HG03064 (cell line): Measurements from ENCODE around the gene WSB1.

ENCODE experiments used
- ATAC-seq: cut with Tn5 transposase; IDR thresholded peaks from one replicate; pipeline ENCODE4 v1.9.1; 2021; ENCODE audit warnings: low read depth; ENCODE audit not compliant: unreplicated experiment

Gene WSB1

DNA sequence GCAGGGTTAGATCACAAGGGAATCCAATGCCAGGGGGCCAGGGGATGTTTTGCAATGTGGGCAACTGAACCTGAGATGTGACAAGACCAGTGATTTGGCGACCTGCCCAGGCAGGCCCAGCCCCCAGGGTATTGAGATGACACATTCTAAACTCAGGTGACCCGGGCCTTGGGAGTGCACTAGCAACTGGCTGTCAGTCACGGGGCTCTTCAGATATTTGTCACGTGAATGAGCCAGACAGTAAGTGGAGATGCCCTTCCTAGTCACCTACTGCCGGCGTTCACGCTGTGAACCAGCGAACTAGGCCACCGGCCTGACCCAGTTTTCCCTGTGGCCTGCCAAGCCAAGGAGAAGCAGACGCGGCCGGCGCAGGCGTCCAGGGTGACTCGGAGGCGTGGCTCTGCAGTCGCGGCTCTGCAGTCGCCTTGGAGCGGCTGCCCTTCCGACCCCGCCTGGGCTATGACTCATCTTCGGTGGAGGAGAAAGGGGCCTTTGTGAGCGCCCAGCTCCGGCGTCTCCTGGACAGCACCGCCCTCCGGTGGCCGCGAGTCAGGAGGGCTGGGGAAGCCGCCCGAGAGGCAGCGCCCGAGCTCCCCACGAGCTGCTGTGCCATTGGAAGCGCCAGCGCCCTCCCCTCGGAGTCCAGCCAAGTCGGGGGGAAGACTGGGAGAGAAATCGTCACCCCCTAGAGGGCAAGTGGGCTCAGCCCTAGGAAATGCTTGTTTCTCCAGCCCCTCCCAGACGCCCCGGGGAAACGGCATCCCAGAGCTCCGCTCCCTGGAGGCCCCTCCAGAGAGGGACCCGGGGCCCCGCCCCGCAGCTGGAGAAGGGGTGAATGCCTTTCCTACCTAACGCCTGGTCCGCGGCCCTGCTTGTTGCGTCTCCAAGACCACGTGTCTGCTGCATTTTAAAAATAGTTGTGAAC lies 38.8 kb downstream of the WSB1 start:
- ATAC-seq = peak; percentile 83

GRCh38 chr17:27333410-27333980 lies 39.6 kb downstream of the WSB1 start:
- ATAC-seq = no peak

DNA sequence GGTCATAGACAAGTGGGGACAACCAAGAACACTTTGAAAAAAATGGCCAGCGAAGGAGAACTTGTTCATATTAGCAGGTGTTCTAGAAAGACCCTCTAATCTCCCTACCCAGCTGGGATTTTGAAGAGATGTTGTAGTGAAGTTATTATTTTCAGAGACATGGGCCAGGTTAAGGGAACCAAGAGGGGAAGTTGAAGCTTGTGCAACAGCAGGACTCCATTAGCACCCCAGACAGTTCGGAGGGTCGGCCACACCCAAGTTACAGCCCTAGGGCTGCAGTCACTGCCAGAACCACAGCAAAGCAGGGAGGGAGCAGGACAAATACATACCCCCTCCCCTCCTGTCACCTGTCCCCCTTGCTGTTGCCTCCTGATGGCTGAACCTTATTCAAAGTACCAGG lies 42.3 kb downstream of the WSB1 start:
- no peak for ATAC-seq

DNA sequence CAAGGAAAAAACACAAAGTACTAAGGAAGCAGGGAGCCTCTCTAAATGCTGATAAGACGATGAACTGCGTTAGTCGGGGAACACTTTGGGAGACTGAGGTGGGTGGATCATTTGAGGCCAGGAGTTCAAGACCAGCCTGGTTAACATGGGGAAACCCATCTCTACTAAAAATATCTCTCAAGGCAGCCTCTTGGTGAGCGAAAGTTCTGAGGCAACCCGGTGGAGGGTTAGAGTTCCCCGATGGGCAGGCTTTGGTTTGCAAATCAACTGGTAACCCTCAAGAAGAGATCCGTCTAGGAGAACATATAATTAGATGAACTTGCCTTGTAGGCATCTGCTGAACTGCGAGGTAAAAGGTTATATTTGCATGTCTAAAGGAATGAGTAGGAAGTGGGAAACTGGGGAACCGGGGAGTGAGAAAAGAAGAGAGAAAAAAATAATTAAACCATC lies 44.6 kb downstream of the WSB1 start:
- ATAC-seq = peak; percentile 60

DNA sequence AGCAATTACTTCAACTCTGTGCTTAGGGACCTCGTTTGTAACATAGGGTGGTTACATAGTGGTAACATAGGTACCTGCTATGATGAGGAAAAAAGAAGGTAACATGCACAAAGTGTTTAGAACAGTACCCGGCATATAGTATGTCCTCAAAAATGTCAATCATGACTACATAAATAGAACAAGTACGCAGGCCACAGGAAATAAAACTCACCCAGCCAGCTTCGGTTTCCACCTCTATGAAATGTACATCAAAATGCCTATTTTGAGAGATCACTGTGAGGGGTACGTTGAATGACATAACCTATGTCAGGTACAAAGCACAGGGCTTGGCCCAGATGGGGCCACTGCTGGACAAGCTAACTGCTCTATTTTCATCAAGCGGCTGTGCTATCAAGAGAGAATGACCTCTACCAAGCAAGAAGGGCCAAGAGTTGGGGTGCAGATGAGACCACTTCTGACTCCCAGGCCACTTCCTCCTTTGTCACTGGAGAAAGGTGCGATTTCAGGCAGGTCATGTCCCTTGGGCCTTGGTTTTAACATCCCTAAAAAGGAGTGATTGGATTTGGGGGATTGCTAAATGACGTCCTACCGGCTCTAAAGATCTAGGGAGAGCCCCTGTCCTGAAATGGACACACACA lies 45.4 kb downstream of the WSB1 start:
- ATAC-seq = peak; percentile 51

GRCh38 chr17:27339836-27340550 lies 46.1 kb downstream of the WSB1 start:
- no peak for ATAC-seq

DNA sequence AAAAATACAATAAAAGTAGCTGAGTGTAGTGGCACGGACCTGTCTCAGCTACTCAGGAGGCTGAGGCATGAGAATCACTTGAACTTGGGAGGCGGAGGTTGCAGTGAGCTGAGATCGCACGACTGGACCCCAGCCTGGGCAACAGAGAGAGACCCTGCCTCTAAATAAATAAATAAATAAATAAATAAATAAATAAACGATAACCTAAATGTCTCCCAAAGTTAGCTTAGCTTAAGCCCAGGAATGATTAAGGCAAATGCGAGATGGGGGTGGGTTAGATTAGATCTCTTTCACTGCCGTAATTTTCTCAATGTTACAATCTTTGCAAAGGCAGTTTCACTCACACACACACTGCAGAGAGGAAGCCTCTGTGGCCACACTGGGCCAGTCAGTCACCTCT lies 46.7 kb downstream of the WSB1 start:
- ATAC-seq = no peak

DNA sequence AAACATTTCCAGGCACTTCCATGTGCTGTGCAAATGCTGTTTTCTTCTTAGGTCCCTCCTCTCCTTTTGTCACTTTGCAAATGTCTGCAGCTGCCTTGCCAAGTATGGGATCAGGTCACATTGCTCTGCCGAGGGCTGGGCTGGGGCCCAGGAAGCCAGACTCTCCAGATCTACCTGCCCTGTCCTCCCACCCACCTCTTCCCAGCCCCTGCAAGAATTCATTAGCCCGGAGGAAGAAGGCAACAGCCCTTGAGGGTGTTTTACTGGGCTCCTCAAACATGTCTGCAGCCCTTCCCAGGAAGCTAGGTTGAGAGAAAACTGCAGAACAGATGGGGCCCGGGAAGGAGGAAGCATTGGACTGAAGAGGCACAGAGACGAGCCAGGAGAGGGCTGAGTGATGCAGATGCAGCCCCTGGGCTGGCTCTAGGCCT lies 47.1 kb downstream of the WSB1 start:
- no peak for ATAC-seq

GRCh38 chr17:27342059-27342458 lies 48.1 kb downstream of the WSB1 start:
- ATAC-seq = no peak

DNA sequence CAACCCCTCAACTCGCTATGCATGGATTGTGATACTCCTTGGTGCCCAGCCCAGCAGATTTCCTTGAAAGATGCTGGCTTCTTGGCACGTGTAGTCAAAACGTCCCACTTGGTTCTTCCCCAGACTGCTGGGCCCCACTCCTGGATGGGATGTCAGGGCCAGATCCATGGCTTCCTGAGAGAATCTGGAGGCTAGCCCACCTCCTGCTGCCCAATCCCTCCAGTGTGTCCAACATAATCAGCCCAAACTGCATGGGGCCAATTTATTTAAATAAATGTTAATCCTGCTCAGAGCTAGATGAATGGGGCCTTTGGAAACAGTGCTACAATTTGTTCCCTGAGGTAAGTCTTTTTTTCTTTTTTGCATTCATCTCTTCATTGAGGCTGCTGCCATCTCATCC lies 49.4 kb downstream of the WSB1 start:
- ATAC-seq = no peak

DNA sequence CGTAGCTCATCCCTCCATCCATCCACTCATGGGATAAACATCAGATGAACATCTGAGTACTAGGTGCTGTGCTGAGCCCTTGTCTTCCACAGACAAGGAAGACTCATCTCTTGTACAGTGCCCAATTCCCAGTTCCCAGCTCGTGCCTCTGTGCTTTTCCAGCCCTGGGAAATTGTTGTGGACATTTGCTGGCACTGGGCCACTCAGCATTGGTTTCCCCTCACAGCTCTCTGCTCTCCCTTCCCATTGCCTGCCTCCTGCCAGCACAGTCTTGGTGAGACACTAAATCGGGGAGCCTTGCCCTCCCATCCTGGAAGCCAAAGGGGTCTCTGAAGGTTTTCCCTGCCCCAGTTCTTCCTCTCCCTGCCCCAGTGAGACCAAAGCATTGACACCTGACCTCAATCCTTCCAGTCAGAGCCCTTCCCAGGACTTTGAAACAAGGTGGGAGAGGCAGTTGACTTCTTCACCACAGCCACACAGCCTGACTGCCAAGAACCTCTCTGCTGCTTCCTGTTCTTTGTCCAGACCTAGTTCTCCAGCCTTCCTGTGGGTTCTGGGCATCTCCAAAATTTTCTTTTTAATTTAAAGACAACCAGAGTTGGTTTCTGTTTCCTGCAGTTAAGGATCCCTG lies 50.2 kb downstream of the WSB1 start:
- no peak for ATAC-seq

DNA sequence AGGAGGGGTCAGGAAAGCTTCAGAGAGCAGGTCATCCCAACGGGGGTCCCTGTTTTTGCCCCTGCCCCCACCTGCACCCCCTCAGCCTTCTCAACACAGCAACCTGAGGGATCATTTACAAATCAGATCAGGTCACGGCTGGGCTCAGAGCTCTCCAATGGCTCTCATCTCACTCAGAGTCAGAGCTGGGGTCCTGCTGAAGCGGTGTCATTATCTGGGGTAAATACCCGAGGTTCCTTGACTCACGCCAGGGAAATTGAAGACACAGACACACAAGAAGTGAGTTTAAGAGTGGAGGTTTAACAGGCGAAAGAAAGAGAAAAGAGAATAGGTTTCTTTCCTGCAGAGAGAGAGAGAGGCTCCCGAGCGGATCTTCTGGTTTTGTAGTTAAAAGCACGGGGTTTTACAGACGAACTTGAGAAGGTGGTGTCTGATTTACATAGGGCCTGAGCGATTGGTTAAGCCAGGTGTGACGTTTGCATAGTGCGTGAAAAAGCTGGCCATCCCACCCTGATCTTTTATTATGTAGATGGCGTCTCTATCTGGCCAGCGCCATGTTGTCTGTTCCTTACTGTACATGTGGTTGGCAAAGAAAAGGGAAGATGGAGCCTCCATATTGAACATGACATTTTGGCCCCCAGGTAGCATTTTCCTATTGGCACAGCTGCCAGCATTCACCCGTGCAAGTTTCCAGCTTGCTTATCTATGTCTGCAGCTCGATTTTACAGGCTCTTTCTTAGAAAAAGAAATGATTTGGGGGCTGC lies 51.4 kb downstream of the WSB1 start:
- ATAC-seq = no peak

DNA sequence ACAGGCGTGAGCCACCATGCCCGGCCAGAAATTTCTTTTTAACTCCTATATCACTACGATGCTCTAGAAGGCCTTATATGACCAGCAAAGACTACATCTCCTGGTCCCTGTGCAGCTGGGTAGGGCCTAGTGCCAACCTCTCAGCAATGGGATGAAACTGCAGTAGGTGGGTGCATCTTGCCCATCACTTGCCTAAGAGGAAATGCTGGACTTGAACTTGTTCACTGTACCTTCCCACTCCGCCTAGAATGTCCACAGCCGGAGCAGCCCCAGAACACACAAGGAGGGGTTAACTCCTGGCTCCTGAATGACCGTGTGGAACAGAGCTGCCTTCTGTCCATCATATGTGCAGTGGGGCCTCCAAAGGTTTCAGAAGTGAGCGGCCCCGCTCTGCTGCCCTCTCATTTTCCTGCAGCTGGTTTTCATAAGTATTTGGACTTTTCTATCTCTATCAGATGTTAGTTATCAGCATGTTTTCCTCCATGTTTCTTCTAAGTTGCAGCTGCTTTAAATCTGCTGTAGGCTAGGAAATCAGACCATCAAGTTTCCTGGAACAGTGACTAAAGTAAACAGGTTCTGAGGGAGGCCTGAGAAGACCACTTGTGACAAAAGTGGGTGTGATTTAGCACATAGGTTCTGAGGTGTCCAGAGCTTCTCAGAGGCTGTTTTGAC lies 52.5 kb downstream of the WSB1 start:
- ATAC-seq = no peak

GRCh38 chr17:27348196-27348595 lies 54.3 kb downstream of the WSB1 start:
- ATAC-seq = no peak

- ATAC-seq = no peak
Observed at GRCh38 chr17:27349540-27350021, 55.7 kb downstream of the WSB1 start.

- no peak for ATAC-seq
Observed at GRCh38 chr17:27351759-27352158, 57.8 kb downstream of the WSB1 start.

DNA sequence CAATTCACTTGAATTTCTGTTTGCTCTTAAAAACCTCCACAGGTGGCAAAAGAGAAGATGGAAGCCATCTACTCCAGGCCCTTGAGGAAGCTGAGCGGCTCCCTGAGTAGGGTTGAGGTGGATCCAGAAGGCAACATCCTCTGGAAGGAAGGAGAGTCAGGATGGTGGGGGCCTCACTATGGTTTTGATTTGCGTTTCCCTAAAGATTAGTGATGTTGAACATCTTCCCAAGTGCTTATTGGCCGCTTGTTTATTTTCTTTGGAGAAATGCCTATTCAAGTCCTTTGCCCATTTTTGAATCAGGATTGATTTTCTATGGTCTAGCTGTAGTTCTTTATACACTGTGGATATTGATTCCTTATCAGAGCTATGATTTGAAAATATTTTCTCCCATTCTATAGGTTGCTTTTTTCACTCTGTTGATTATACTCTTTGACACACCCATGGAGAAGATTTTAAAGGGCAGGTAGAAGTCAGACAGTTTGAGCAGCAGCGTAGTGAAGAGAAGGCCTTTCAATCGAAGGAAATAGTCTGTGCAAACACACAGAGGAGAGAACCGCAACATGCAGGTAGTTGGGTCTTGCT lies 58.6 kb downstream of the WSB1 start:
- ATAC-seq = no peak

DNA sequence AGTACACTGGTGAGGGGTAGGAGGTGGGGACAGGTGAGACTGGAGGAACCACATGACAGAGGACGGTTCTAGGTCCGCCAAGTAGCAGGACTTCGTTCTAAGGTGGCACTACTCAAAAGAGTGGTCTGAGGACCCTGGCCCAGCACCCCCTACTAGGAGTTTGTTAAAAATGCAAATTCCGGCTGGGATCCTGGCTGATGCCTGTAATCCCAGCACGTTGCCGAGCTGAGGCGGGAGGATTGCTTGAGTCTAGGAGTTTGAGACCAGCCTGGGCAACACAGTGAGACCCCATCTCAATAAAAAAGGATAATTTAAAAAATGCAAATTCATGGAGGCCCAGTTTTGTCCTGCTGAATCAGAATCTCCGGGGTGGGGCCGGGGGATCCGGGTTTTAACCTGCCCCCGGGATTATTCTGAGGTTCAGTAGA lies 59.1 kb downstream of the WSB1 start:
- no peak for ATAC-seq
